WTC11 (cell line): ENCODE results near the gene FAM185A. TPM values are rescaled to one million over a fixed set of nuclear protein-coding genes. Genes with fewer than 3 reads are reported as not detected.
"Not testable (repeated sequence)": the region's sequence is repeated elsewhere in the genome, so short reads cannot be mapped to it uniquely, and the experiment has no call there.

Experiments used
- ATAC-seq: fragments of 200-7000 bp; cut with Tn5 transposase; 2 replicates; pipeline ENCODE4 v1.10.0; 2021; ENCODE audit warnings: mild to moderate bottlenecking, moderate library complexity
- CTCF ChIA-PET: fragments of 300-600 bp; sonication (Branson Sonifier 250); formaldehyde crosslinking; loops from one replicate; lab custom pipeline; 2021; ENCODE audit warnings: antibody characterized with exemption; lab: Charles Lee
- POLR2A ChIA-PET: fragments of 350-600 bp; sonication (Branson Sonifier 250); formaldehyde crosslinking; loops from one replicate; lab custom pipeline; 2021; ENCODE audit warnings: antibody characterized with exemption; lab: Charles Lee
- DNase-seq: peaks from one replicate; pipeline ENCODE4 v3.0.0; 2021; ENCODE audit warnings: low spot score
- H3K27ac Mint-ChIP-seq: 2 replicates; pipeline ENCODE4 v1.8.0; 2021; ENCODE audit warnings: mixed read lengths
- H3K27me3 Mint-ChIP-seq: 2 replicates; pipeline ENCODE4 v1.8.0; 2021; ENCODE audit warnings: low read depth, mild to moderate bottlenecking, moderate library complexity, mixed read lengths
- H3K36me3 Mint-ChIP-seq: 2 replicates; pipeline ENCODE4 v1.8.0; 2021; ENCODE audit warnings: mixed read lengths
- H3K4me1 Mint-ChIP-seq: 2 replicates; pipeline ENCODE4 v1.8.0; 2022; ENCODE audit warnings: mixed read lengths
- H3K4me3 Mint-ChIP-seq: 2 replicates; pipeline ENCODE4 v1.8.0; 2021; ENCODE audit warnings: mild to moderate bottlenecking, moderate library complexity, mixed read lengths
- H3K9me3 Mint-ChIP-seq: 2 replicates; pipeline ENCODE4 v1.8.0; 2021; ENCODE audit warnings: mixed read lengths
- total RNA-seq: library from RNA; stranded (reverse); gene quantifications from 3 replicates; pipeline ENCODE4 v1.2.3, GENCODE V29; 2021

The FAM185A gene
- total RNA-seq, 1 experiment from 2014 or later = 8.6 TPM

DNA sequence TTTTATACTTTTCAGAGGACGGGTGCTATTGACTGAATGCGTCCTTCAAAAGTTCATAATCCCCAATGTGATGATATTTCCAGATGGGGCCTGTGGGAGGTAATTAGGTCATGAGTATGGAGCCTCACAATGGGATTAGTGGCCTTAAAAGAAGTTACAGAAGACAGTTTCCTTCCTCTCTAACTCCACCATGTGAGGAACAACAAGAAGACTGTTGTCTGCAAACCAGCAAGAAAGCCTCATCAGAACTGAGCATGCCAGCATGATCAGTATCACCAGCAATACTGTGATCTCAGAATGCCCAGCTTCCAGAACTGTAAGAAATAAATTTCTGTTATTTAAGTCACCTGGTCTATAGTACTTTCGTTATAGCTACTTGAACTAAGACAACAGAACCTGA is 18.4 kb upstream of the FAM185A start:
- ATAC-seq, CTCF ChIA-PET, DNase-seq, H3K27me3 Mint-ChIP-seq, H3K4me1 Mint-ChIP-seq, H3K27ac Mint-ChIP-seq, H3K4me3 Mint-ChIP-seq, POLR2A ChIA-PET, H3K36me3 Mint-ChIP-seq: not testable (repeated sequence)
- peaks cover 20% of the 10 kb centered on the region for H3K9me3 Mint-ChIP-seq

DNA sequence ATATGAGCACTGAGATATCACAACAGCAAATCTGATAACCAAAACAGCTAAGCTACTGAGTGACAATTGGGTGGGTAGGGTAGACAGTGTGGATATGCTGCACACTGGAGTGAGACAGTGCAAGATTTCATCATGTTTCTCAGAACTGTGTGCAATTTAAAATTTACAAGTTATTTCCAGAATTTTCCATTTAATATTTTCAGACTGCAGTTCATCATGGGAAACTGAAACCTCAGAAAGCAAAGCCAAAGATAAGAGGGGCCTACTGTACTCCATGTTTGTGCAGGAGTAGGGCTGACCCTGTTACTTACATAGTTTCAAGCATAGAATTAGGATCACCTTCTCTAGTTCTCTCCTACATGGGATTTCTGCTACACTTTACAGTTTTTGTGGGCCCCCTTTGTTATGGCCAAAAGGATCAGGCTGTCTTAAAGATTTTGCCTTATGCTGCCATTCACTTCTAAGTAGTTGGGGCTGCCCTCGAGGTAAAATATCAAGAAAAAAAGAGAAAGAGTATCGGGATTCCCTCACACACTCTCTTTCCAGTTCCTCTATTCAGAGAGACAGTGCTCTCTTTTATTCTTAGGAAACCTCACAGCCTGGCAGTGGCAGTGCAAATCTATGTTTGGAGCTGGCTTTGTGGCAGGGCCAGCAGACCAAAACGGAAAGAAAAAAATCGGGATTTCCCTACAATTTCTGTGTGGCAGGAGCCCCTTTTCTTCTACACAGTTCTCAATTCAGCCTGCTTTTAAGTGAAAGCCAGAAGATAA is 6.6 kb upstream of the FAM185A start:
- DNase-seq, H3K9me3 Mint-ChIP-seq, H3K27me3 Mint-ChIP-seq, H3K4me1 Mint-ChIP-seq, H3K27ac Mint-ChIP-seq, H3K4me3 Mint-ChIP-seq, H3K36me3 Mint-ChIP-seq, POLR2A ChIA-PET, CTCF ChIA-PET, ATAC-seq: not testable (repeated sequence)

- H3K9me3 Mint-ChIP-seq, H3K27ac Mint-ChIP-seq, H3K36me3 Mint-ChIP-seq, ATAC-seq, H3K4me1 Mint-ChIP-seq, H3K4me3 Mint-ChIP-seq, CTCF ChIA-PET, POLR2A ChIA-PET, H3K27me3 Mint-ChIP-seq: not testable (repeated sequence)
- DNase-seq = peak; percentile 14
Measured at GRCh38 chr7:102743861-102744260, 4.9 kb upstream of the FAM185A start.

- H3K27ac Mint-ChIP-seq, H3K9me3 Mint-ChIP-seq, POLR2A ChIA-PET, H3K4me3 Mint-ChIP-seq, H3K36me3 Mint-ChIP-seq, H3K27me3 Mint-ChIP-seq, ATAC-seq, DNase-seq, CTCF ChIA-PET: not testable (repeated sequence)
- H3K4me1 Mint-ChIP-seq = peaks cover 14% of the 10 kb centered on the region
Measured at GRCh38 chr7:102745494-102746288, 3.1 kb upstream of the FAM185A start.

GRCh38 chr7:102749445-102749786 is 617 bp downstream of the FAM185A start:
- H3K27ac Mint-ChIP-seq, DNase-seq, H3K9me3 Mint-ChIP-seq, ATAC-seq, H3K36me3 Mint-ChIP-seq, H3K27me3 Mint-ChIP-seq: not testable (repeated sequence)
- H3K4me1 Mint-ChIP-seq = peaks cover 14% of the 10 kb centered on the region
- CTCF ChIA-PET = interaction anchor here (1.3 kb wide), 1 partner anchor 313 kb away, joined by 26 read pairs; no protein-coding TSS in a partner anchor
- POLR2A ChIA-PET = interaction anchor here (1.0 kb wide), 1 partner anchor 399 kb away, joined by 3 read pairs; the partner anchor contains the start of gene NAPEPLD
- H3K4me3 Mint-ChIP-seq = peak overlapping the region; percentile 84

DNA sequence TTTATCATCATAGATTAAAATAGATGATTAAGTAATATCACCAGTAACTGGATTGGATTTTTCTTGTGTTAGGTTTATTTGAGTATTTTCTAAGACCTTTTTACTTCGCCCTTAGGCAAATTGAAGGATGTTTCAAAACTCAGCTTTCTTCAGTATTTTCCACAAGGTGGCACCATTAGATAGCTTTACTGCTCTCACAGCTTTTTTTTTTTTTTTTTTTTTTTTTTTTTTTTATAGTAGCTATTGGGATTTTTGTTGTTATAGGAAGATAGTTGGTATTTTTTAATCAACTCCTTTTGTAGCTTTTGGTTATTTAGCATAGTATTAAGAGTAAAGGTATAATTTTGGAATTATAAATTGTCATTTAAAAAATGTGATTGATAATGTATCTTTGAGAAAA is 9.4 kb downstream of the FAM185A start:
- not testable (repeated sequence) for H3K27me3 Mint-ChIP-seq, H3K4me1 Mint-ChIP-seq, H3K27ac Mint-ChIP-seq, ATAC-seq, H3K9me3 Mint-ChIP-seq, DNase-seq, H3K36me3 Mint-ChIP-seq, H3K4me3 Mint-ChIP-seq
- ChIA-PET POLR2A (interaction anchor here (0.6 kb wide), 1 partner anchor 316 kb away, joined by 4 read pairs; the partner anchor contains the start of genes ARMC10 and FBXL13), CTCF (interaction anchor here (0.6 to 1.1 kb wide), 17 partner anchors 10 to 390 kb away, joined by 3 to 36 read pairs (median 4); partner anchors contain the start of genes ARMC10, FAM185A and NAPEPLD)

DNA sequence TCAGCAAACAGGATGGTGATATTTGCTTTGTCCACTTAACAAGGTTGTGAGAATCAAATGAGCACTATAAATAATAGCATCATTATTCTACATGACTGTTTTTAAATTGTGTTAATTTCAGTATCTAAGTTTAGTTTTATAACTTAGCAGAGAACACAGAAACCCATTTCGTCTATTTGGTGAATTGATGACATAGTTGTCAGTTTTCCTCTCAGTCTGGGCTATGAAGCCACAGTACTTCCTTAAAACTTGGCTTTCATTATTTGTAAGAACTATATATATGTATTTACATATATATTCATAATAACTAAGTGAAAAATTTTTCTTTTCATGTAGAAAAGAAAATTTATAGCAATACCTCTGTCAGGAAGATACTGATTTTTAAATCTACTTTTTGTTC is 11.1 kb downstream of the FAM185A start:
- CTCF ChIA-PET = interaction anchor here (1.4 kb wide), 1 partner anchor 302 kb away, joined by 8 read pairs; no protein-coding TSS in a partner anchor

DNA sequence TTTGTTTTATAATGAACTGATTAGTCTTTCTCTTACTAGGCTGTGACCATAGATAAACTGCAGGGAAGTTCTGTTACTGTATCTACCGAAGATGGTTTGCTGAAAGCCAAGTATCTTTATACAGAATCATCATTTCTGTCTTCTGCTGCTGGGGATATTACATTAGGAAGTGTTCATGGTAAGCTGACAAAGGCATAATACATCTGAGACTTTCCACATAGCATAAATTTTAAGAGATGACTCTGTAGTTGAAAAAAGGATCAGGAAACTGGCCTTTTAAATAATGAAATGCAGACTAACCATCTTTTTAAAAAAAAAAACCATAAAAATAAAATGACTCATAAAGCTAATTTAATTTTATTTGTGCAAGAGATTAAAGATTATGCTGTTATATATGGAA is 12.4 kb downstream of the FAM185A start:
- H3K36me3 Mint-ChIP-seq, POLR2A ChIA-PET, H3K4me3 Mint-ChIP-seq, H3K4me1 Mint-ChIP-seq, DNase-seq, ATAC-seq, H3K27me3 Mint-ChIP-seq, H3K27ac Mint-ChIP-seq, CTCF ChIA-PET, H3K9me3 Mint-ChIP-seq: not testable (repeated sequence)

More for the DNA sequence above, 11.1 kb downstream of the FAM185A start:
- POLR2A ChIA-PET, H3K36me3 Mint-ChIP-seq, H3K9me3 Mint-ChIP-seq, H3K4me1 Mint-ChIP-seq, ATAC-seq, H3K4me3 Mint-ChIP-seq, H3K27me3 Mint-ChIP-seq, DNase-seq, H3K27ac Mint-ChIP-seq: not testable (repeated sequence)

DNA sequence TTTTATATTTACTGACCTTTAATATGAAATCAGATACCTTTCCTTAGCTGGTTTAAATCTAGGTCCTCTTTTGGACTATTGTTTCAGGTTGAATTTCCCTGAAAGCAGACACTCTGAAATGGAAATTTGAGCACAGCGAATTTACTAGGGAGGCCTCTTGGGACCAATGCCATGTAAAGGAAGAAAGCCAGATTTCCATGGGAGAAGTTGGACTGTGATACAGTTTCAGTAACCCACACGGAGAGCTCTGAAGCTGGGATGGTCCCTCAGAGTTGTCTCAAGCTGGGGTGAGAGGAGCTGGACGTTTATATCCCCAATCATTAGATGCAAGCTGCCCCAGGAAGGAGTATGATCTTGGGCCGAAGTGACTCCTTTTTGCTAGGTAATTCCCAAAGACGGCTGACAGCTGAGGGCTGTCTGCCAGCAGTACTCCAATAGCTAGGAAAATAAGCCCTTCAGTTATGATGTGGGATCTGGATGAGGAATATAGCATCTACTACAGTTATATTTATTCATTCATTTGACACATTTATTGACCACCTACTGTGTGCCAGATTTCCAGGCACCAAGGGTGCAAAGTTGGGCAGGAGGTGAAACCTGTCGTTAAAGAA is 14.6 kb downstream of the FAM185A start:
- not testable (repeated sequence) for H3K27me3 Mint-ChIP-seq

DNA sequence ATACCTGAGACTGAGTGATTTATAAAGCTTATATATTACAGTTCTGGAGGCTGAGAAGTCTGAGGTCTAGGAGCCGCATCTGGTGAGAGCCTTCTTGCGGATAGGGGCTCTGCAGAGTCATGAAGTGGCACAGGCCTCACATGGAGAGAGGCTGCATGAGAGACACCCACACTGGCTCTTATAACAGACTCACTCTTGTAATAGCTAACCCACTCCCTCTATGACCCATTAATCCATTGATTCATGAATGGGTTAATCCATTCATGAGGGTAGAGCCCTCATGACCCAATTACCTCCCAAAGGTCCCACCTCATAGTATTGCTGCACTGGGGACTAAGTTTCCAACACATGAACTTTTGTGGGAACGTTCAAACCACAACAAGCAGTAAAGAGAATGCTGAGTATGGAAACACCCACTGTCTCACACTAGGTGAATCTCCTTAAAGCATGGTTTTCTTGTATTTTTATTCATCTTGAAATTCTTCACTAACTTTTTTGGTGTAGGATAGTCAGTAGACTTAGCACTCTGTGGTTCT is 20.9 kb downstream of the FAM185A start:
- ATAC-seq, POLR2A ChIA-PET, CTCF ChIA-PET, H3K27ac Mint-ChIP-seq, H3K4me3 Mint-ChIP-seq, H3K27me3 Mint-ChIP-seq, H3K4me1 Mint-ChIP-seq, H3K9me3 Mint-ChIP-seq, H3K36me3 Mint-ChIP-seq, DNase-seq: not testable (repeated sequence)

More for the DNA sequence above, 14.6 kb downstream of the FAM185A start:
- DNase-seq, H3K36me3 Mint-ChIP-seq, CTCF ChIA-PET, H3K4me1 Mint-ChIP-seq, H3K27ac Mint-ChIP-seq, ATAC-seq, H3K4me3 Mint-ChIP-seq, POLR2A ChIA-PET, H3K9me3 Mint-ChIP-seq: not testable (repeated sequence)

DNA sequence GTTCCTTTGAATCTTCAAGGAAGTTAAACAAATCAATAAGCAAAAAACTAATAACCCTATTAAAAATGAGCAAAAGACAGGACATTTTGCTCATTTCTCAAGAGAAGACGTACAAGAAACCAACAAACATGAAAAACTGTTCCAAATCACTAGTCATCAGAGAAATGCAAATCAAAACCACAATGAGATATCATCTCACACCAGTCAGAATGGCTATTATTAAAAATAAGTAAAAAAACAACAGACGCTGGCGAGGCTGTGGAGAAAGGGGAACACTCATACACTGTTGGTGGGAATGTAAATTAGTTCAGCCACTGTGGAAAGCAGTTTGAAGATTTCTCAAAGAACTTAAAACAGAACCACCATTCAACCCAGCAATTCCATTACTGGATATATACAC is 21.7 kb downstream of the FAM185A start:
- H3K36me3 Mint-ChIP-seq, ATAC-seq, DNase-seq, H3K27me3 Mint-ChIP-seq, H3K4me1 Mint-ChIP-seq, H3K27ac Mint-ChIP-seq, H3K9me3 Mint-ChIP-seq, CTCF ChIA-PET, H3K4me3 Mint-ChIP-seq, POLR2A ChIA-PET: not testable (repeated sequence)
